GM21786 (cell line): ENCODE measurements around the gene PEX19.
A peak's percentile ranks its signal among the peaks of the same experiment; 100 is the strongest.

Source experiments
- ATAC-seq: cut with Tn5 transposase; IDR thresholded peaks from one replicate; pipeline ENCODE4 v1.9.1; 2021; ENCODE audit not compliant: unreplicated experiment

Gene PEX19

DNA sequence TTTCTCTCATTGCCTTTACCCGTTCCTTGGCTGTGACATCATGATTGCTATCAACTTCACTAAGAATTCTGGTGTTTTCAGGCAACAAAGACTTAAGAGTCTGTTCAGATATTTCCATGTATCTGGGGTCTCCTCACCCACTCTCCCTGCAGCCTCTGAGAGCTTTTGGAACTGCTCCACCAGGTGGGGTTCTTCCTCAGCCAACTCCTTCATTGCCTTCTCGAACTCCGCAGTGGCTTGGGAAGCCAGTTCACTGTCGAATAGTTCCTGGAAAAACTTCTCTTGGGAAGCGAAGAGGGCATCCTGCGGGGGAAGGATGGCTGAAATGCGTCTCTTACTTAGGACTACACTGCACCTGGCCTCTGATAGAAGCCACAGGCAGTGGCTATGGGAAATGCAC, 2.1 kb downstream of the PEX19 start:
- ATAC-seq, result no peak

- no peak for ATAC-seq
These were observed 6.9 kb downstream of the PEX19 start for GRCh38 chr1:160277987-160278386.

DNA sequence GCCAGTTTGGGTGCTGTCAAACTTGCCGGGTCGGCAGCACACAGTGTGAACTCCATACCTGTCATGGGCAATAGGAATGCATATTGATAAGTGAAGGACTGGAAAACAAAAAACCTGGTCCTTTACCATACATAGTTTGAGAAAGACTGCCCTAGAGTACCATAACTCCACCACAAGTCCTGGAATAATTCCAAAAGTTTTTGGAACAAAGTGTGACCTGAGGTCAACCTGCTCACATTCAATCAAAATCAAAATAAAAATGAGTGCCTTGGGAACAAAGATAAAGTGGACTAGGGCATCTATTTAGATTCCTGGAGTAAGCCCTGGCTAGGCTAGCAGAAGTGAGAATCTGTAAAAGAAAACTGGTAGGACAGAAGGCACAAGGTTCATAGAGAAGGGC, 7.6 kb downstream of the PEX19 start:
- ATAC-seq, result no peak

DNA sequence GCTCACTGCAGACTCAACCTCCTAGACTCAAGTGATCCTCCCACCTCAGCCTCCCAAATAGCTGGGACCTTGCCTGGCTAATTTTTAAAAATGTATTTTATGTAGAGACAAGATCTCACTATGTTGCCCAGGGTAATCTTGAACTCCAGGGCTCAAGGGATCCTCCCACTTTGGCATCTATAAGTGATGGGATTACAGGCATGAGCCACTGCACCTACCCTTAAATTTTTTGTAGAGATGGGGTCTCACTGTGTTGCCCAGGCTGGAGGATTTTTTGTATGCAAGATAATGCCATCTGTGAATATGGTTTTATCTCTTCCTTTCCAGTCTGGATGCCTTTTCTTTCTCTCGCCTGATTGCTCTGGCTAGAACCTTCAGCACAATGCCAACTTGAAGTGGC, 13.9 kb downstream of the PEX19 start:
- ATAC-seq, result no peak

- ATAC-seq, result no peak
These were observed 17.5 kb downstream of the PEX19 start for GRCh38 chr1:160267284-160267991.

DNA sequence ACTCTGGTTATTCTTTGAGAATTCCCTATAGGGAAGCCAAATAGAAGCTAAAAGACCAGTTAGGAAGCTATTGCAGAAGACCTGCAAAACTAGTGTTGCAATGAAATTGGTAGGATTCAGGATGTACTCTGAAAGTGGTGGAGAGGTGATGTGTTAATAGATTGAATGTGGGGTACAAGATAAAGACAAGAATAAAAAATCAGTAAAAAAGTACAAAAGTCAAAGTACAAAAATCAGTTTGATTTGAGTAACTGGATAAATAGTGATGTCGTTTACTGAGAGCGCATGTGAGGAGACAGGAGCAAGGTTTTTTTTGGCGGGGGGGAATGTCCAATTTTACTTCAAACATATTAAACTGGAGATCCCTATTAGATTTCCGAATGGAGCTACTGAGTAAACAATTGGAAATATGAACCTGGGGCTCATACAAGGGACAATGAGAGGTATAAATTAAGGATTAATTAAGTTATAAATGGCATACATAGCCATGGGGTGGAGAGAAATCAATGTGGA, 20.1 kb downstream of the PEX19 start:
- ATAC-seq, result no peak

- ATAC-seq, result peak; percentile 71
These were observed 22.8 kb downstream of the PEX19 start, which contains the start of gene DCAF8 for GRCh38 chr1:160261893-160262794. Gene DCAF8 (minus strand): TSS chr1:160262549. CDS start chr1:160244008, 18,541 bp downstream.

GRCh38 chr1:160261556-160261892, 23.4 kb downstream of the PEX19 start:
- peak; percentile 29 for ATAC-seq

DNA sequence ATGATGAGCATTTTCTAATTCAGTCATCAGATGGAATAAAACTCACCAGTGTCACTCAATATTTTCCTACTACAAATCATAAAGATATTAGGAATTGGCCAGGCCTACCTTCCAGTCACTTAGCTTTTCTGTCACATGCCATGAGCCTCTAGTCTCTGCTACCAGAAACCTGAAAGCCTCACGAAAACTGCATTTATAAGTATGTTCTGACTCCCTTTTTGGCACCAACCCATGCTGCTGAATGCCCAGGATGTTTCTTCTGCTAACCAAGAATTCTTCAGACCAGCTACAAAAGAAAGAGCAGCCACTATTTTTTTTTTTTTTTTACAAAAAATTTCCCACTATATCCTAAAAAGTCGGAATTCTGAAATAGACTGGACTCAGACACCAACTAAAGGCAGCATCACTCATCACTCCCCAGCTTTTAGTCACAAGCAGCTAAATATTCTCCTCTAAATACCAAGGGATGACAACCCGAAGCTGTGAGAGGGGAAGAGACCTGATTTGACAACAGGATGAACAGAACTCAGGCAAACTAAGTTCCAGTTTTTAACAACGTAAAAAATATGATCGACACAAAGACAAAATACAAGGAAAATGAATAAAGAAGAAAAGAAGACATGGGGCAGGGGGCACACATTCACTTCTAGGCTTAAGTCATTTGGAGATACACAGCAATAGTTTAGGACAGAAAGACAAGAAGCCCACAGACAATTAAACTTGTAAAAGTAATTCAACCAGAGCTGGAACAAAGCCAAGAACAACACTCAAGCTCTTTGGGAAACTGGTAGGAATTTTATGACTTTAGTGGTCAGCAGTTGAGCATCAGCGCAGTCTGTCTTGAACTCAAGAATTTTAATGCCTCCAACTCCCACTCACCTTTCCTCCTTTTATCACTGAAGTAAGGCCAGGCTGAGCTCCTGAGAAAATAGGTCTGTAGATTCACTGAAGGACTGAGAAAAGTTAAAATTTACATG, 24.2 kb downstream of the PEX19 start:
- no peak for ATAC-seq

GRCh38 chr1:160258177-160258798, 26.6 kb downstream of the PEX19 start:
- ATAC-seq, result no peak

DNA sequence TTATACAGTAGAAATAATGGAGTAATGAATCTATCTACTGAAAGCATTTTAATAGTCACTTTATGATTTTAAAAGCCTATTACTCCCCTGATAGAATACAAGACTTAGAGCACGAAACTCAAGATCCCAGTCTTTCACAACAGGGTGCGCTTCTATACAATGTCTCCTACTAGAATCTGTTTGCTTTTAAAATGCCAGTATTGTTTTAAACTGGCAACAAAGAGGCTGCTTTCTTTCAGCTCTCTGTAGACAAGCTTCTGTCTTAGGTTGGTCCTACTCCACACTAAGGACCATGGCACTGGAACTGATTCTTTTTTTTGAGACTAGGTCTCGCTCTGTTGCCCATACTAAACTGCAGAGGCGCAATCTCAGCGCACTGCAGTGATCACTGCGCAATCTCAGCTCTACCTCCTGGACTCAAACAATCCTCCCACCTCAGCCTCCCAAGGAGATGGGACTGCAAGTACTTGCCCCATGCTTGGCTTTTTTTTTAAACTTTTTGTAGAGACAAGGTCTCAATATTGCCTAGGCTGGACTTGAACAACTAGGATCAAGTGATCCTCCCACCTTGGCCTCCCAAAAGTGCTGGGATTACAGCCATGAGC, 27.4 kb downstream of the PEX19 start:
- ATAC-seq, result no peak

DNA sequence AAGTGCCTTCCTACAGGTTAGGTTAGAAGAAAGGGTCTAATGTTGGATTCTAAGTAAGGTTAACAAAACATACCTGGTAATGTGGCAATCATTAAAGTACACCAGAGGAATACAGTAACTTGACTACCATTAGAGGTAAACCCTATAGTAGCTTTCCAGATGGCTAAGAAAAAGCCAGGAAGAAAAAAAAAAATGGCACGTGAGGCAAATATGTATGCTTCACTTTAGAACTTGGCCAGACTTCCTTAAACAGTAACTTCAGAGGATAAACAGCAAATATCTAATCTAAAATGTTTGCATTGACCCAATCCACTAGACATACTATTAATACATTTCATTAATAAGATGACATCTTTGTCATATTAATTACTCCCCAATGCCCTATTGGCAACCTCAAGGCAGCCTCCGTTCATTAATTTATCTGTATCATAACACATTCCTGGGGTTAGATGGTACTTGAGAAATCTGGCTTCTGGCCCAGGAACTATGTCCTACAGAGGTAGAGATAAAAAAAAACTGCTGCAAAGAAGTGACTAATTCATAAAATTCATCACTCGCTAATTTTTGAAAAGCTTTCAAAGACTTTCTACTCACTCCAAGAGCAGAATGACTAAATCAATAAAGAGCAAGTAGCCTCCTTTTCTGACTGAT, 28.4 kb downstream of the PEX19 start:
- no peak for ATAC-seq

GRCh38 chr1:160255781-160256300, 29.1 kb downstream of the PEX19 start:
- ATAC-seq, result no peak

- peak; percentile 91 for ATAC-seq
These were observed 33.0 kb downstream of the PEX19 start for GRCh38 chr1:160251687-160252526.

- ATAC-seq, result no peak
These were observed 33.9 kb downstream of the PEX19 start for GRCh38 chr1:160251011-160251410.

DNA sequence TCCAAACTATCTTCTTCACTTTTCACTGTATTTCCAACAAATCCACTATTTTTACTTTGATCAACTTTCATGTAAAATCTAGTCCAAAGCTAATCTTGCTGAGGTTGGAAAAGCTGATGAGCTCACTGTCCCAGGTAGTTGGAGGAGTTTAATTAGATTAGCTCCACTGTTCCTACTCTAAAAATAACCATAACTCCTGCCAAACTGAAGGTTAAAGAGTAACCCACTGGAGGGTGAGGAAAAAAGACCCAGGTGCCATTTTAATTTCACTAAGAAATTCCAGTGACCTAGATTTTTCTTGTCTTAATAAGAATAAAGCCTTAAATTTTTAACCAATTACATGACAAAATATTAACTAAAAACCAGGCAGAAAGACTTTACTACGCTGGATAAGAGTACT, 37.9 kb downstream of the PEX19 start:
- no peak for ATAC-seq

GRCh38 chr1:160245434-160245833, 39.5 kb downstream of the PEX19 start:
- ATAC-seq, result no peak

DNA sequence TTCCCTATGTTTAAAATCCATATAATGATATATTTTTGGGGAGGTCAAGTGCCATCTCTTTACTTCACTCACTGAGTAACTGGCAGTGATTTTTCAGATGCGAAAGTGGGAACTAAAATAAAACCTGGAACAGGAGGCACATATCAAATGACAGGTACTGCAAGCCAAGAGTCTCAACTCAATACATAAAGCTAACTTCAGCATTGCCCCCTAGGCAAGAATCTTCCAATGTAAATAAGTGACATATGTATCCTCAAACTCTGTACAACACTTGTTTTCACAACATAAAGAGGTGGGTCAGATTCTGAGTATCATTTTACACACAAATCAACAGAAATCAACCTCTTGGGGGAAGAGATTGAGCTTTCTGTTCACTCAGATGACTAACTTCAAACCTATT, 40.7 kb downstream of the PEX19 start:
- no peak for ATAC-seq
